ENCODE data around the gene FCRLA.

DNA sequence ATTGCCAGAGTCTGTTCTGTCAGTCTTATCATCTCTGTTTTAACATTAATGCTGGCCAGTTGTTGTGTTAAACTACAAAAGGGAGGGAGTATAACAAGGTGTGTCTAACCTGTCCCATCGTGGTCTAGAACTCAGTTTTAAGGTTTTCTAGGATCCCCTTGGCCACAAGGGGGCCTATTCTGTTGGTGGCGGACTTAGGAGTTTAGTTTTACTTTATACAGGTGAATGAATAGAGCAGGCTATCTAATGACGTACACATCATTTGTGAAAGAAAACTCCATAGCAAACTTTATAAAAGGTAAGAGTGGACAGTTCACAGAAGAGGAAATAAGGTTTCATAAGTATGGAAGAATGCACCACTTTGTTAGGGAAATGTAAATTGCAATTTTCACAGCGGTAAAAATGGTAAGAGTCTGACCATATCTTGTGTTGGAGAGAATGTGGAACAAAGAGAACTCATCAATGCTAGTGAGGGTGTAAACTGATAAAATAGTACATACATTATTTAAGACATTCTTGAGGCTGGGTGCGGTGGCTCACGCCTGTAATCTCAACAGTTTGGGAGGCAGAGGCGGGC lies 56.6 kb downstream of the FCRLA start:
- TF ChIP-seq ZNF341 (tag by site-specific recombination; IDR thresholded peaks at IDR 0.05; ENCODE audit: low read depth) (no peak), ZNF24 (tag by site-specific recombination; IDR thresholded peaks at IDR 0.05) (no peak), ZNF843 (tag by site-specific recombination; IDR thresholded peaks at IDR 0.05) (no peak), CTCF (tag by site-specific recombination; IDR thresholded peaks at IDR 0.05) (no peak), ZNF112 (tag by site-specific recombination; IDR thresholded peaks at IDR 0.05) (no peak), GLIS2 (tag by site-specific recombination; IDR thresholded peaks at IDR 0.05) (no peak), ZFP37 (tag by site-specific recombination; IDR thresholded peaks at IDR 0.05) (no peak), ZNF292 (tag by site-specific recombination; IDR thresholded peaks at IDR 0.05; ENCODE audit: borderline replicate concordance, low read depth) (no peak), KLF7 (tag by site-specific recombination; IDR thresholded peaks at IDR 0.05; ENCODE audit: borderline replicate concordance) (no peak), ZBTB48 (tag by site-specific recombination; IDR thresholded peaks at IDR 0.05) (no peak)
- TF ChIP-seq, protein P1, sequence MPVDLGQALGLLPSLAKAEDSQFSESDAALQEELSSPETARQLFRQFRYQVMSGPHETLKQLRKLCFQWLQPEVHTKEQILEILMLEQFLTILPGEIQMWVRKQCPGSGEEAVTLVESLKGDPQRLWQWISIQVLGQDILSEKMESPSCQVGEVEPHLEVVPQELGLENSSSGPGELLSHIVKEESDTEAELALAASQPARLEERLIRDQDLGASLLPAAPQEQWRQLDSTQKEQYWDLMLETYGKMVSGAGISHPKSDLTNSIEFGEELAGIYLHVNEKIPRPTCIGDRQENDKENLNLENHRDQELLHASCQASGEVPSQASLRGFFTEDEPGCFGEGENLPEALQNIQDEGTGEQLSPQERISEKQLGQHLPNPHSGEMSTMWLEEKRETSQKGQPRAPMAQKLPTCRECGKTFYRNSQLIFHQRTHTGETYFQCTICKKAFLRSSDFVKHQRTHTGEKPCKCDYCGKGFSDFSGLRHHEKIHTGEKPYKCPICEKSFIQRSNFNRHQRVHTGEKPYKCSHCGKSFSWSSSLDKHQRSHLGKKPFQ (tag by site-specific recombination; IDR thresholded peaks at IDR 0.05): no peak
- TF ChIP-seq, protein P2, sequence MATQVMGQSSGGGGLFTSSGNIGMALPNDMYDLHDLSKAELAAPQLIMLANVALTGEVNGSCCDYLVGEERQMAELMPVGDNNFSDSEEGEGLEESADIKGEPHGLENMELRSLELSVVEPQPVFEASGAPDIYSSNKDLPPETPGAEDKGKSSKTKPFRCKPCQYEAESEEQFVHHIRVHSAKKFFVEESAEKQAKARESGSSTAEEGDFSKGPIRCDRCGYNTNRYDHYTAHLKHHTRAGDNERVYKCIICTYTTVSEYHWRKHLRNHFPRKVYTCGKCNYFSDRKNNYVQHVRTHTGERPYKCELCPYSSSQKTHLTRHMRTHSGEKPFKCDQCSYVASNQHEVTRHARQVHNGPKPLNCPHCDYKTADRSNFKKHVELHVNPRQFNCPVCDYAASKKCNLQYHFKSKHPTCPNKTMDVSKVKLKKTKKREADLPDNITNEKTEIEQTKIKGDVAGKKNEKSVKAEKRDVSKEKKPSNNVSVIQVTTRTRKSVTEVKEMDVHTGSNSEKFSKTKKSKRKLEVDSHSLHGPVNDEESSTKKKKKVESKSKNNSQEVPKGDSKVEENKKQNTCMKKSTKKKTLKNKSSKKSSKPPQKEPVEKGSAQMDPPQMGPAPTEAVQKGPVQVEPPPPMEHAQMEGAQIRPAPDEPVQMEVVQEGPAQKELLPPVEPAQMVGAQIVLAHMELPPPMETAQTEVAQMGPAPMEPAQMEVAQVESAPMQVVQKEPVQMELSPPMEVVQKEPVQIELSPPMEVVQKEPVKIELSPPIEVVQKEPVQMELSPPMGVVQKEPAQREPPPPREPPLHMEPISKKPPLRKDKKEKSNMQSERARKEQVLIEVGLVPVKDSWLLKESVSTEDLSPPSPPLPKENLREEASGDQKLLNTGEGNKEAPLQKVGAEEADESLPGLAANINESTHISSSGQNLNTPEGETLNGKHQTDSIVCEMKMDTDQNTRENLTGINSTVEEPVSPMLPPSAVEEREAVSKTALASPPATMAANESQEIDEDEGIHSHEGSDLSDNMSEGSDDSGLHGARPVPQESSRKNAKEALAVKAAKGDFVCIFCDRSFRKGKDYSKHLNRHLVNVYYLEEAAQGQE (tag by site-specific recombination; IDR thresholded peaks at IDR 0.05): no peak

Measured in HEK293 (cell line).